ENCODE measurements around the gene SLC9A3.

Gene SLC9A3

GRCh38 chr5:483011-483410 is 41.2 kb downstream of the SLC9A3 start:
- Histone ChIP-seq H3K36me3 (no peaks in the 10 kb centered on the region), H3K4me2 (peak overlapping the region; percentile 78 to 97 (median 90)), H3K9ac (0 out of 22 replicates have a peak overlapping the region, but pooled peaks of 1 of the 11 experiments have one; percentile 0), H4K20me1 (peaks cover 0 to 54% (median 21%) of the 10 kb centered on the region in 11 experiments; a peak in 18 of 22 replicates), H3K4me1 (peaks cover 42 to 82% (median 78%) of the 10 kb centered on the region in 10 experiments), H3K4me3 (peak overlapping the region in 1 of 10 experiments; percentile 31; a peak in 1 of 20 replicates), H3K9me3 (replicated peaks in 1 of 11) (no peaks in the 10 kb centered on the region), H3K27ac (no peak overlapping the region), H3K27me3 (peaks cover 0 to 69% (median 9%) of the 10 kb centered on the region in 11 experiments; a peak in 17 of 22 replicates)
- TF ChIP-seq Cebpa-rat (IDR thresholded peaks at IDR 0.05), result no peak

- Histone ChIP-seq H3K9ac (no peak overlapping the region), H3K4me1 (peaks cover 42 to 87% (median 83%) of the 10 kb centered on the region in 10 experiments), H4K20me1 (peaks cover 0 to 59% (median 26%) of the 10 kb centered on the region in 11 experiments; a peak in 18 of 22 replicates), H3K9me3 (replicated peaks in 1 of 11) (no peaks in the 10 kb centered on the region), H3K36me3 (no peaks in the 10 kb centered on the region), H3K27me3 (peaks cover 1 to 74% (median 14%) of the 10 kb centered on the region in 11 experiments; a peak in 21 of 22 replicates), H3K4me2 (peak overlapping the region; percentile 20 to 97 (median 87); a peak in 18 of 22 replicates), H3K4me3 (no peak overlapping the region; a peak in 1 of 20 replicates), H3K27ac (no peak overlapping the region)
- TF ChIP-seq Cebpa-rat (IDR thresholded peaks at IDR 0.05), result no peak
Measured at GRCh38 chr5:482506-482905, 41.7 kb downstream of the SLC9A3 start.

- TF ChIP-seq Cebpa-rat (IDR thresholded peaks at IDR 0.05), result no peak
- Histone ChIP-seq H3K9me3 (replicated peaks in 1 of 11) (no peaks in the 10 kb centered on the region), H3K36me3 (no peaks in the 10 kb centered on the region), H3K4me3 (no peak overlapping the region; a peak in 1 of 20 replicates), H3K4me1 (peaks cover 42 to 91% (median 85%) of the 10 kb centered on the region in 10 experiments), H3K4me2 (peak overlapping the region; percentile 20 to 97 (median 87); a peak in 18 of 22 replicates), H3K9ac (no peak overlapping the region), H4K20me1 (peaks cover 0 to 64% (median 31%) of the 10 kb centered on the region in 11 experiments; a peak in 19 of 22 replicates), H3K27ac (no peak overlapping the region), H3K27me3 (peaks cover 6 to 78% (median 19%) of the 10 kb centered on the region in 11 experiments)
Measured at GRCh38 chr5:482021-482420, 42.2 kb downstream of the SLC9A3 start.

- Histone ChIP-seq H3K9me3 (replicated peaks in 1 of 11) (no peaks in the 10 kb centered on the region), H3K9ac (no peak overlapping the region), H3K4me1 (peaks cover 39 to 95% (median 82%) of the 10 kb centered on the region in 10 experiments), H3K27me3 (peaks cover 13 to 85% (median 26%) of the 10 kb centered on the region in 11 experiments), H4K20me1 (peaks cover 0 to 71% (median 38%) of the 10 kb centered on the region in 11 experiments; a peak in 19 of 22 replicates), H3K36me3 (no peaks in the 10 kb centered on the region), H3K4me2 (peak overlapping the region in 6 of 11 experiments; percentile 15 to 93 (median 64); a peak in 8 of 22 replicates), H3K27ac (no peak overlapping the region), H3K4me3 (no peak overlapping the region)
- no peak for TF ChIP-seq Cebpa-rat (IDR thresholded peaks at IDR 0.05)
Measured at GRCh38 chr5:481347-481746, 42.9 kb downstream of the SLC9A3 start.

- no peak for TF ChIP-seq Cebpa-rat (IDR thresholded peaks at IDR 0.05)
- H3K27ac ChIP-seq, result no peak overlapping the region
- H4K20me1 ChIP-seq, result peaks cover 4 to 77% (median 50%) of the 10 kb centered on the region in 11 experiments; a peak in 20 of 22 replicates
- H3K4me3 ChIP-seq, result no peak overlapping the region
- H3K9ac ChIP-seq, result peak overlapping the region in 2 of 11 experiments; percentile 20 to 31; a peak in 2 of 22 replicates
- peaks cover 24 to 89% (median 72%) of the 10 kb centered on the region in 10 experiments for H3K4me1 ChIP-seq
- no peaks in the 10 kb centered on the region for H3K9me3 ChIP-seq (replicated peaks in 1 of 11)
- peaks cover 29 to 90% (median 42%) of the 10 kb centered on the region in 11 experiments for H3K27me3 ChIP-seq
- H3K36me3 ChIP-seq, result no peaks in the 10 kb centered on the region
- H3K4me2 ChIP-seq, result peak overlapping the region in 10 of 11 experiments; percentile 22 to 94 (median 80); a peak in 18 of 22 replicates
Measured at GRCh38 chr5:479566-480319, 44.5 kb downstream of the SLC9A3 start.

- Histone ChIP-seq H3K27me3 (peaks cover 32 to 90% (median 48%) of the 10 kb centered on the region in 11 experiments), H3K36me3 (no peaks in the 10 kb centered on the region), H4K20me1 (peaks cover 5 to 76% (median 54%) of the 10 kb centered on the region in 11 experiments; a peak in 20 of 22 replicates), H3K4me2 (peak overlapping the region in 10 of 11 experiments; percentile 22 to 94 (median 80); a peak in 18 of 22 replicates), H3K27ac (no peak overlapping the region), H3K4me1 (peaks cover 19 to 84% (median 66%) of the 10 kb centered on the region in 10 experiments), H3K9ac (peak overlapping the region in 3 of 11 experiments; percentile 20 to 31 (median 29); a peak in 3 of 22 replicates), H3K4me3 (no peak overlapping the region), H3K9me3 (replicated peaks in 1 of 11) (no peaks in the 10 kb centered on the region)
- TF ChIP-seq Cebpa-rat (IDR thresholded peaks at IDR 0.05), result no peak
Measured at GRCh38 chr5:478982-479535, 45.2 kb downstream of the SLC9A3 start.

GRCh38 chr5:478369-478981 is 45.8 kb downstream of the SLC9A3 start:
- H3K9ac ChIP-seq, result peak overlapping the region in 3 of 11 experiments; percentile 20 to 31 (median 29); a peak in 2 of 22 replicates
- no peaks in the 10 kb centered on the region for H3K9me3 ChIP-seq (replicated peaks in 1 of 11)
- TF ChIP-seq Cebpa-rat (IDR thresholded peaks at IDR 0.05), result no peak
- no peak overlapping the region for H3K27ac ChIP-seq
- peaks cover 38 to 91% (median 54%) of the 10 kb centered on the region in 11 experiments for H3K27me3 ChIP-seq
- H3K4me2 ChIP-seq, result peak overlapping the region in 9 of 11 experiments; percentile 55 to 94 (median 83); a peak in 18 of 22 replicates
- H3K4me1 ChIP-seq, result peaks cover 15 to 84% (median 63%) of the 10 kb centered on the region in 10 experiments
- no peaks in the 10 kb centered on the region for H3K36me3 ChIP-seq
- H4K20me1 ChIP-seq, result peaks cover 5 to 79% (median 60%) of the 10 kb centered on the region in 11 experiments; a peak in 20 of 22 replicates
- no peak overlapping the region for H3K4me3 ChIP-seq

- Histone ChIP-seq H3K4me3 (no peak overlapping the region), H4K20me1 (peaks cover 5 to 74% (median 61%) of the 10 kb centered on the region in 11 experiments; a peak in 20 of 22 replicates), H3K27ac (no peak overlapping the region), H3K36me3 (no peaks in the 10 kb centered on the region), H3K4me2 (peak overlapping the region in 8 of 11 experiments; percentile 73 to 94 (median 86); a peak in 12 of 22 replicates), H3K4me1 (peaks cover 9 to 79% (median 58%) of the 10 kb centered on the region in 10 experiments), H3K27me3 (peaks cover 40 to 87% (median 56%) of the 10 kb centered on the region in 11 experiments), H3K9me3 (replicated peaks in 1 of 11) (no peaks in the 10 kb centered on the region), H3K9ac (0 out of 22 replicates have a peak overlapping the region, but pooled peaks of 1 of the 11 experiments have one; percentile 29)
- TF ChIP-seq Cebpa-rat (IDR thresholded peaks at IDR 0.05), result no peak
Measured at GRCh38 chr5:477871-478270, 46.4 kb downstream of the SLC9A3 start.
